PC-9 (cell line): ENCODE data around the gene BCL2L1. TPM values are rescaled to one million over a fixed set of nuclear protein-coding genes. Genes with fewer than 3 reads are reported as not detected.

Source experiments
- Bru-seq: library from RNA; stranded (reverse); fragments of 400-500 nt; gene quantifications from one replicate; lab custom pipeline; 2021; lab: Mats Ljungman, UMichigan
- BruChase-seq, 2 experiments: library from RNA; stranded (reverse); fragments of 400-500 nt; gene quantifications; one replicate each; lab custom pipeline; 2021; lab: Mats Ljungman, UMichigan
- BruUV-seq: library from RNA; stranded (reverse); fragments of 400-500 nt; replicated peaks from 2 replicates; lab custom pipeline; 2021; lab: Mats Ljungman, UMichigan
- CTCF ChIA-PET: fragments of 300-600 bp; sonication (Branson Sonifier 250); formaldehyde crosslinking; loops from one replicate; lab custom pipeline; 2022; ENCODE audit warnings: antibody characterized with exemption; lab: Charles Lee
- POLR2A ChIA-PET: fragments of 300-600 bp; sonication (Branson Sonifier 250); formaldehyde crosslinking; loops from one replicate; lab custom pipeline; 2022; ENCODE audit warnings: antibody characterized with exemption; ENCODE audit not compliant: unreplicated experiment; lab: Charles Lee
- DNase-seq, 2 experiments: peaks; one replicate each; pipeline versions ENCODE4 v3.0.0 to v3.0.0-alpha.2; 2015 to 2022; ENCODE audit warnings: mixed read lengths in 1 of 2
- H2AFZ ChIP-seq: fragments of 200-600 bp; sonication (generic); 2 replicates; pipeline ENCODE4 v1.8.1; 2017; ENCODE audit warnings: antibody characterized with exemption
- H3F3A ChIP-seq: fragments of 200-600 bp; sonication (generic); 2 replicates; pipeline ENCODE4 v1.8.1; 2017; ENCODE audit warnings: antibody characterized with exemption, mild to moderate bottlenecking, low read depth; ENCODE audit not compliant: insufficient read depth
- H3K27ac ChIP-seq: fragments of 200-600 bp; sonication (generic); 2 replicates; pipeline ENCODE4 v1.6.1; 2016; ENCODE audit warnings: mixed run types
- H3K27me3 ChIP-seq: fragments of 200-600 bp; sonication (generic); 2 replicates; pipeline ENCODE4 v1.6.1; 2016; ENCODE audit warnings: low read depth, mixed run types; ENCODE audit not compliant: insufficient read depth
- H3K36me3 ChIP-seq: fragments of 200-600 bp; sonication (generic); 2 replicates; pipeline ENCODE4 v1.6.1; 2016; ENCODE audit warnings: low read depth, mixed run types
- H3K4me1 ChIP-seq: fragments of 200-600 bp; sonication (generic); replicated peaks from 2 replicates; pipeline ENCODE4 v1.6.1; 2016; ENCODE audit warnings: mixed run types; ENCODE audit not compliant: insufficient read depth
- H3K4me2 ChIP-seq: fragments of 200-600 bp; sonication (generic); 2 replicates; pipeline ENCODE4 v1.6.1; 2017; ENCODE audit warnings: mixed run types
- H3K4me3 ChIP-seq: fragments of 200-600 bp; sonication (generic); 2 replicates; pipeline ENCODE4 v1.6.1; 2016; ENCODE audit warnings: mixed run types
- H3K79me2 ChIP-seq: fragments of 200-600 bp; sonication (generic); 2 replicates; pipeline ENCODE4 v1.6.1; 2017; ENCODE audit warnings: low read depth, mixed run types
- H3K9me2 ChIP-seq: fragments of 200-600 bp; sonication (generic); 2 replicates; pipeline ENCODE4 v1.8.1; 2017; ENCODE audit warnings: mild to moderate bottlenecking; ENCODE audit not compliant: insufficient read depth
- H3K9me3 ChIP-seq: fragments of 200-600 bp; sonication (generic); 2 replicates; pipeline ENCODE4 v1.8.1; 2016; ENCODE audit warnings: low read depth; ENCODE audit not compliant: insufficient read depth
- H4K20me1 ChIP-seq: fragments of 200-600 bp; sonication (generic); 2 replicates; pipeline ENCODE4 v1.8.1; 2017; ENCODE audit not compliant: insufficient read depth
- EZH2 ChIP-seq: fragments of 200-600 bp; sonication (generic); IDR thresholded peaks from 2 replicates; pipeline ENCODE4 v1.8.0; 2017; ENCODE audit warnings: antibody characterized with exemption, low read depth
- intact Hi-C: fragments of 100-400 bp; cut with micrococcal nuclease; formaldehyde crosslinking; loops from one replicate; pipeline ENCODE4 v1.10.0; 2022; ENCODE audit not compliant: unreplicated experiment
- long read RNA-seq: library from polyadenylated mRNA; stranded (forward); transcript quantifications from one replicate; pipeline ENCODE4 v2.0.0, GENCODE V29; 2022
- total RNA-seq: library from RNA; stranded (reverse); gene quantifications from 2 replicates; pipeline ENCODE4 v1.2.3, GENCODE V29; 2021
- TF ChIP-seq, protein P1 (sequence below): fragments of 200-600 bp; sonication (generic); conservative IDR thresholded peaks from 2 replicates; pipeline ENCODE4 v1.6.1; 2017; ENCODE audit warnings: mixed run types, antibody characterized with exemption, mild to moderate bottlenecking, moderate library complexity

BCL2L1 gene
- 125 and 129 TPM in 2 replicates for total RNA-seq
- percentile 98 among the genes with signal in this experiment for Bru-seq, nascent RNA
- percentile 97 among the genes with signal in this experiment for BruChase-seq, experiment 1, labeled RNA remaining after a 2-hour chase
- BruChase-seq, experiment 2, labeled RNA remaining after a 6-hour chase = percentile 91 among the genes with signal in this experiment
- long read RNA-seq, transcript BCL2L1-201 (3 exons, 2,610 nt) = major isoform, 57 of 186 reads
- long read RNA-seq, transcript BCL2L1-203 (2 exons, 2,578 nt) = minor isoform, 19 of 186 reads
- long read RNA-seq, partial matches to known transcripts = 1 of 186 reads
- long read RNA-seq, other reads (novel, unspliced or antisense) = 104 of 186 reads

DNA sequence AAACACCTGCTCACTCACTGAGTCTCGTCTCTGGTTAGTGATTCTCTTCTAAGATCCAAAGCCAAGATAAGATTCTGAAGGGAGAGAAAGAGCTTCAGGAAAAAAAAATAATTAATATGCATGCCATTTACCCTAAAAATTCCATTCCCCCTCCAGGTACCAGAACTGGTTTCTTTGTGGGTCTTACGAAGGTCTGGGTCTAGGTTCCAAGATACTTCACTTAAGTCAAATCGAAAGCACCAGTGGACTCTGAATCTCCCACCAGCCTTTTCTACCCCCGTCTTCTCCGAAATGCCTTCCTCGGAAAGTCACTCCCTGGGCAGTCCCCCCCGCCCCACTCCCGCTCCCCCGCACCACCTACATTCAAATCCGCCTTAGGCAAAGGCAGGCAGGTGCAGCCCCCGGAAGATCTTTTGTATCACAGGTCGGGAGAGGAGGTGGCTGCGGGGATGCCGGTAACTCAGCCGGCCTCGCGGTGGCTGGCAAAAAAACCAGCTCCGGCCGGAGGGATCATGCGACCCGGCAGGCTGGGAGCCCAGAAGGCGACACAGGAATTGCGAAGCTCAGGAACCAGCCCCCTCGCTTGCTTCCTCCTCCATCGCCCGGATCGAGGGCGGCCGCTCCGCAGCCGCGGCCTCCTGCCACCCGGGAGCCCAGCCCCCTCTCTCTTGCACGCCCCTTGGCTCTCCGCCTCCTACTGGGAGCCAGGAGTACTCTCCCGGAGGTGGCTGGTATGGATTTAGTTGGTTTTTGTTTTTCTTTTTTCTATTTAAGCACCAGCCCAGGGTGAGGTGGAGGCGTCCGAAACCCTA is at the start of gene BCL2L1:
TSS of gene BCL2L1 (minus strand) at position 612 of the 812 bp plus-strand sequence. CDS start 650 bp downstream, outside the sequence.
- peak within 1 kb of the TSS; percentile 88 for H3K4me3 ChIP-seq
- no peaks in the 10 kb centered on the region for H4K20me1 ChIP-seq
- ChIA-PET POLR2A (interaction anchor here (0.6 to 2.8 kb wide), 11 partner anchors 9 to 162 kb away, joined by 3 to 28 read pairs (median 5); no protein-coding TSS in a partner anchor), CTCF (interaction anchor here (1.0 to 3.6 kb wide), 11 partner anchors 10 to 160 kb away, joined by 3 to 112 read pairs (median 11); partner anchors contain the start of gene TPX2)
- peaks cover 58% of the 10 kb centered on the region for H3K79me2 ChIP-seq
- intact Hi-C loops = loop anchor here (1.0 to 2.0 kb wide), 5 partner anchors 44 to 162 kb away; no protein-coding TSS in a partner anchor
- peak; percentile 74 to 86 for DNase-seq
- no peak for TF ChIP-seq EZH2
- TF ChIP-seq, protein P1, sequence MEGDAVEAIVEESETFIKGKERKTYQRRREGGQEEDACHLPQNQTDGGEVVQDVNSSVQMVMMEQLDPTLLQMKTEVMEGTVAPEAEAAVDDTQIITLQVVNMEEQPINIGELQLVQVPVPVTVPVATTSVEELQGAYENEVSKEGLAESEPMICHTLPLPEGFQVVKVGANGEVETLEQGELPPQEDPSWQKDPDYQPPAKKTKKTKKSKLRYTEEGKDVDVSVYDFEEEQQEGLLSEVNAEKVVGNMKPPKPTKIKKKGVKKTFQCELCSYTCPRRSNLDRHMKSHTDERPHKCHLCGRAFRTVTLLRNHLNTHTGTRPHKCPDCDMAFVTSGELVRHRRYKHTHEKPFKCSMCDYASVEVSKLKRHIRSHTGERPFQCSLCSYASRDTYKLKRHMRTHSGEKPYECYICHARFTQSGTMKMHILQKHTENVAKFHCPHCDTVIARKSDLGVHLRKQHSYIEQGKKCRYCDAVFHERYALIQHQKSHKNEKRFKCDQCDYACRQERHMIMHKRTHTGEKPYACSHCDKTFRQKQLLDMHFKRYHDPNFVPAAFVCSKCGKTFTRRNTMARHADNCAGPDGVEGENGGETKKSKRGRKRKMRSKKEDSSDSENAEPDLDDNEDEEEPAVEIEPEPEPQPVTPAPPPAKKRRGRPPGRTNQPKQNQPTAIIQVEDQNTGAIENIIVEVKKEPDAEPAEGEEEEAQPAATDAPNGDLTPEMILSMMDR = peak; percentile 78
- no peaks in the 10 kb centered on the region for H3K9me2 ChIP-seq
- H3F3A ChIP-seq = peaks cover 62% of the 10 kb centered on the region
- no peaks in the 10 kb centered on the region for H3K9me3 ChIP-seq
- H3K4me1 ChIP-seq = peaks cover 21% of the 10 kb centered on the region
- no peaks in the 10 kb centered on the region for H3K27me3 ChIP-seq
- H2AFZ ChIP-seq = peak within 1 kb of the TSS; percentile 72
- H3K27ac ChIP-seq = peak within 1 kb of the TSS; percentile 99
- H3K36me3 ChIP-seq = peaks cover 26% of the 10 kb centered on the region
- H3K4me2 ChIP-seq = peak within 1 kb of the TSS; percentile 97
- no TSS peak for BruUV-seq

DNA sequence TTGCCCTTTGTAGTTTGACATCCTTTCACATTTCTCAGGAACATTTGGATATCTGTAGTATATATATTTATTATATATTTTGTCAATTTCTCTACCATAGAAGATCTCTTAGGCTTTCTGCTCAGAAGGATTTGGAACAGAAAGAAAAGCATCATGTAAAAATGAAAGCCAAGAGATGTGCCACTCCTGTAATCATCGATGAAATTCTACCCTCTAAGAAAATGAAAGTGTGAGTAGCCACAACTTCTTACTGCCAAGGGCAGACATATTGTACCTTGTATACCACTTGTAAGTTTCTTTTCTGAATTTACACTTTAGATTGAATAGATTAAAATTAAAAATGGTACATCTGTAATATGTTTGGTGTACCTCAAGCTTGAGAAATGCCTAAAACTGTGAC is 47.6 kb upstream of the BCL2L1 start:
- Histone ChIP-seq H3K27ac (no peak overlapping the region), H3K4me2 (no peak overlapping the region), H3K36me3 (peaks cover 43% of the 10 kb centered on the region), H3F3A (peaks cover 5% of the 10 kb centered on the region; the same call in 1 of the 2 replicates), H3K4me1 (no peaks in the 10 kb centered on the region), H3K9me3 (no peaks in the 10 kb centered on the region), H3K4me3 (no peak overlapping the region), H4K20me1 (no peaks in the 10 kb centered on the region; the same call in 1 of the 2 replicates), H3K27me3 (no peaks in the 10 kb centered on the region), H3K9me2 (no peaks in the 10 kb centered on the region), H2AFZ (no peak overlapping the region), H3K79me2 (peaks cover 7% of the 10 kb centered on the region; the same call in 1 of the 2 replicates)
- ChIA-PET CTCF (no interaction called here), POLR2A (interaction anchor here (0.6 kb wide), 1 partner anchor 119 kb away, joined by 6 read pairs; no protein-coding TSS in a partner anchor)
- TF ChIP-seq, protein P1 = no peak
- no peak for TF ChIP-seq EZH2
- BruUV-seq = no TSS peak
- intact Hi-C loops = no loop called here
- DNase-seq = no peak

DNA sequence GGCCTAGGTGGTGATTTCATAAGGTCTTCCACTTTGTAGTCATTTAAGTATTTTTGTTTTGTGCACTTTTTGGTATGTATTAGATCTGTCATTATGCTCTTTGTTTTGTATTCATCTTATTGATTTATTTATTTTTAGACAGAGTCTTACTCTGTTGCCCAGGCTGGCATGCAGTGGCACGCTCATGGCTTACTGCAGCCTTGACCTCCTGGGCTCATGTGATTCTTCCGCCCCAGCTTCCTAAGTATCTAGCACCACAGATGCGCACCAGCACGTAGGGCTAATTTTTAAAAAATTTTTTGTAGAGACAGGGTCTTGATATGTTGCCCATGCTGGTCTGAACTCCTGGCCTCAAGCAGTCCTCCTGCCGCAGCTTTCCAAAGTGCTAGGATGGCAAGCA is 47.0 kb upstream of the BCL2L1 start:
- H3K9me3 ChIP-seq = no peaks in the 10 kb centered on the region
- TF ChIP-seq EZH2 = no peak
- TF ChIP-seq, protein P1 = no peak

More for the DNA sequence above, 47.0 kb upstream of the BCL2L1 start:
- H3K9me2 ChIP-seq = no peaks in the 10 kb centered on the region
- no peak overlapping the region for H3K27ac ChIP-seq
- H3K4me1 ChIP-seq = no peaks in the 10 kb centered on the region
- no peak overlapping the region for H2AFZ ChIP-seq
- H3K36me3 ChIP-seq = peaks cover 43% of the 10 kb centered on the region
- no peak for DNase-seq
- H3K27me3 ChIP-seq = no peaks in the 10 kb centered on the region
- peaks cover 5% of the 10 kb centered on the region; the same call in 1 of the 2 replicates for H3F3A ChIP-seq
- no TSS peak for BruUV-seq
- intact Hi-C loops = no loop called here
- H3K4me2 ChIP-seq = no peak overlapping the region
- no peaks in the 10 kb centered on the region; the same call in 1 of the 2 replicates for H4K20me1 ChIP-seq
- POLR2A ChIA-PET = no interaction called here
- no peak overlapping the region for H3K4me3 ChIP-seq
- CTCF ChIA-PET = no interaction called here
- H3K79me2 ChIP-seq = peaks cover 10% of the 10 kb centered on the region; the same call in 1 of the 2 replicates
